Peyer's patch (tissue), 4 donors: Measurements from ENCODE around the gene FADS6.

Source experiments
- POLR2A ChIP-seq, 2 donors: fragments of 450-650 bp; IDR thresholded peaks; one replicate each; pipeline ENCODE4 v1.5.1; 2017; ENCODE audit warnings: antibody characterized with exemption in 2 of 2, mild to moderate bottlenecking in 2 of 2, moderate library complexity in 2 of 2
- TF ChIP-seq, protein P1 (sequence below), 6 experiments: fragments of 450-650 bp in 4 of 6; fragments of 200-600 bp in 2 of 6; sonication (generic) in 1 of 6; IDR thresholded peaks; one replicate each; pipeline ENCODE4 v1.5.1; 2017 to 2019; ENCODE audit warnings: antibody characterized with exemption in 6 of 6, mild to moderate bottlenecking in 3 of 6, moderate library complexity in 1 of 6

DNA sequence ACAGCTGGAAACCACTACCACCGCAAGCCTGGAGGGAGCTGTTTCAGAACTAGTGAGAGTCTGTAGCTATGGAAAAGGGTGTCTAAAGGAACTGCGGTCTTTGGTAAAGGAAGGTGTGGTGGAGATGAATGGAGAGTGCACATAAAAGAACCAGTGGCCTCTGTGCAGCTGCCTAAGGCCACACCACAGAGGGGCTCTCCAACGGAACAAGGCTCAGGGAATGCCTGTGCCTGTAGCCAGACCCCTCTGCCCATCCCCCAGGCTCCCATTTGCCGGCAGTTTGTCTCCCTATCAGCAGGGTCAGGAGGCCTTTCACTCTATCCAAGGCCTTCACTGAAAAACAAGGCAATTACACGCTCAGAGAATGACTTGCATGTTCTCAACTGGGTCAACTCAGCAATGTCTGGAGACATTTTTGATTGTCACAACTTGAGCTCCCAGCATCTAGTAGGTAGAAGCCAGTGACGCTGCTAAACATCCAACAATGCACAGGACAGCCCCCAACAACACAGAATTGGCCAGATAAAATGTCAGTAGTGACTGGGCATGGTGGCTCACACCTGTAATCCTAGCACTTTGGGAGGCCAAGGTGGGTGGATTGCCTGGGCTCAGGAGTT, 17.3 kb downstream of the FADS6 start:
- TF ChIP-seq, protein P1, sequence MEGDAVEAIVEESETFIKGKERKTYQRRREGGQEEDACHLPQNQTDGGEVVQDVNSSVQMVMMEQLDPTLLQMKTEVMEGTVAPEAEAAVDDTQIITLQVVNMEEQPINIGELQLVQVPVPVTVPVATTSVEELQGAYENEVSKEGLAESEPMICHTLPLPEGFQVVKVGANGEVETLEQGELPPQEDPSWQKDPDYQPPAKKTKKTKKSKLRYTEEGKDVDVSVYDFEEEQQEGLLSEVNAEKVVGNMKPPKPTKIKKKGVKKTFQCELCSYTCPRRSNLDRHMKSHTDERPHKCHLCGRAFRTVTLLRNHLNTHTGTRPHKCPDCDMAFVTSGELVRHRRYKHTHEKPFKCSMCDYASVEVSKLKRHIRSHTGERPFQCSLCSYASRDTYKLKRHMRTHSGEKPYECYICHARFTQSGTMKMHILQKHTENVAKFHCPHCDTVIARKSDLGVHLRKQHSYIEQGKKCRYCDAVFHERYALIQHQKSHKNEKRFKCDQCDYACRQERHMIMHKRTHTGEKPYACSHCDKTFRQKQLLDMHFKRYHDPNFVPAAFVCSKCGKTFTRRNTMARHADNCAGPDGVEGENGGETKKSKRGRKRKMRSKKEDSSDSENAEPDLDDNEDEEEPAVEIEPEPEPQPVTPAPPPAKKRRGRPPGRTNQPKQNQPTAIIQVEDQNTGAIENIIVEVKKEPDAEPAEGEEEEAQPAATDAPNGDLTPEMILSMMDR (IDR thresholded peaks at IDR 0.05), result no peak
- TF ChIP-seq POLR2A (IDR thresholded peaks at IDR 0.05), result no peak
